Embryonic facial prominence (tissue), 1 donor: Measurements from ENCODE around the gene TBC1D10A.
"Not testable (repeated sequence)": the region's sequence is repeated elsewhere in the genome, so short reads cannot be mapped to it uniquely, and the experiment has no call there.

ENCODE experiments used
- DNase-seq: peaks from one replicate; pipeline ENCODE4 v3.0.0-alpha.2; 2016; ENCODE audit errors: extremely low spot score

Gene TBC1D10A

GRCh38 chr22:30347255-30347892, 20.6 kb upstream of the TBC1D10A start:
- DNase-seq = no peak

GRCh38 chr22:30344447-30345200, 17.9 kb upstream of the TBC1D10A start:
- DNase-seq = no peak

GRCh38 chr22:30340911-30341685, 14.4 kb upstream of the TBC1D10A start:
- DNase-seq = no peak

- DNase-seq = no peak
These were observed 12.1 kb upstream of the TBC1D10A start for GRCh38 chr22:30338802-30339201.

- DNase-seq = not testable (repeated sequence)
These were observed 11.6 kb upstream of the TBC1D10A start for GRCh38 chr22:30338341-30338740.

GRCh38 chr22:30337461-30337778, 10.7 kb upstream of the TBC1D10A start:
- DNase-seq = no peak

- DNase-seq = no peak
These were observed 10.2 kb upstream of the TBC1D10A start for GRCh38 chr22:30336752-30337460.

GRCh38 chr22:30335236-30335635, 8.5 kb upstream of the TBC1D10A start:
- DNase-seq = no peak

- DNase-seq = no peak
These were observed 7.9 kb upstream of the TBC1D10A start for GRCh38 chr22:30334646-30335045.

GRCh38 chr22:30333707-30334087, 7.0 kb upstream of the TBC1D10A start:
- DNase-seq = no peak

GRCh38 chr22:30332994-30333706, 6.4 kb upstream of the TBC1D10A start:
- no peak for DNase-seq

GRCh38 chr22:30332551-30332950, 5.8 kb upstream of the TBC1D10A start:
- no peak for DNase-seq

GRCh38 chr22:30328466-30329049, 1.8 kb upstream of the TBC1D10A start:
- no peak for DNase-seq

GRCh38 chr22:30327864-30328345, 1.2 kb upstream of the TBC1D10A start:
- no peak for DNase-seq

- DNase-seq = no peak
These were observed 461 bp downstream of the TBC1D10A start for GRCh38 chr22:30326255-30326705.

GRCh38 chr22:30325724-30326254, 952 bp downstream of the TBC1D10A start:
- no peak for DNase-seq

- DNase-seq = no peak
These were observed 1.5 kb downstream of the TBC1D10A start for GRCh38 chr22:30325065-30325720.

GRCh38 chr22:30324014-30324730, 2.6 kb downstream of the TBC1D10A start:
- DNase-seq = no peak

- no peak for DNase-seq
These were observed 3.5 kb downstream of the TBC1D10A start for GRCh38 chr22:30323246-30323645.
